Activated T-cell treated with anti-CD3 and anti-CD28 coated beads, Interleukin-2, amount 50 U/mL, for 24 hours (primary cell): ENCODE results near the gene RAPGEF4.

Experiments used
- DNase-seq: peaks from one replicate; pipeline ENCODE4 v3.0.0-alpha.2; 2020
- H3K27ac Mint-ChIP-seq: 2 replicates; pipeline ENCODE4 v1.8.0; 2020; ENCODE audit warnings: mild to moderate bottlenecking, mixed read lengths
- H3K27me3 Mint-ChIP-seq: 2 replicates; pipeline ENCODE4 v1.8.0; 2020; ENCODE audit warnings: mixed read lengths
- H3K36me3 Mint-ChIP-seq: 2 replicates; pipeline ENCODE4 v1.8.0; 2020; ENCODE audit warnings: low read depth, mixed read lengths
- H3K4me1 Mint-ChIP-seq: 2 replicates; pipeline ENCODE4 v1.8.0; 2020; ENCODE audit warnings: low read depth, mixed read lengths
- H3K4me3 Mint-ChIP-seq: 2 replicates; pipeline ENCODE4 v1.8.0; 2020; ENCODE audit warnings: mild to moderate bottlenecking, moderate library complexity, mixed read lengths
- H3K9me3 Mint-ChIP-seq: 2 replicates; pipeline ENCODE4 v1.8.0; 2020; ENCODE audit warnings: mixed read lengths

RAPGEF4 gene

DNA sequence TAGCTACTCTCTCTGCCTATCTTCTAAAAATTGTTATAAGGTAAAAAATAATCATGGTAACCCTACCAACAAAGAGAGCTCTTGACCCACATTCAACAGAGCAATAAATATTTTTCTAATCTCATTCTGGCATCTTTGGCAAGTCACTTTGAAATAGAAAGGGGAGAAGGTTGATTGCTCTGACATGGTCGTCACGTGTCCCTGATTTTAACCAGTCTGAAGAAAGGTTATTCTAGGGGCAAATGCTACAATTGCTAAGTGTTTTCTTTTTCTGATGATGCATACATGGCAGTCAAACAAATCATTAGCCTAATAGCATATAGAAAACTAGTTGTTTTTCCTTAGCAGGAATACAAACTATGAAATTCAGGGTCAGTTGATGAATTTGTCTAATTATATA lies 186.7 kb downstream of the RAPGEF4 start:
- H3K9me3 Mint-ChIP-seq: no peaks in the 10 kb centered on the region
- H3K4me1 Mint-ChIP-seq: no peaks in the 10 kb centered on the region
- DNase-seq: no peak
- peaks cover 3% of the 10 kb centered on the region for H3K27me3 Mint-ChIP-seq
- no peaks in the 10 kb centered on the region for H3K36me3 Mint-ChIP-seq
- no peak overlapping the region for H3K4me3 Mint-ChIP-seq
- no peak overlapping the region for H3K27ac Mint-ChIP-seq

DNA sequence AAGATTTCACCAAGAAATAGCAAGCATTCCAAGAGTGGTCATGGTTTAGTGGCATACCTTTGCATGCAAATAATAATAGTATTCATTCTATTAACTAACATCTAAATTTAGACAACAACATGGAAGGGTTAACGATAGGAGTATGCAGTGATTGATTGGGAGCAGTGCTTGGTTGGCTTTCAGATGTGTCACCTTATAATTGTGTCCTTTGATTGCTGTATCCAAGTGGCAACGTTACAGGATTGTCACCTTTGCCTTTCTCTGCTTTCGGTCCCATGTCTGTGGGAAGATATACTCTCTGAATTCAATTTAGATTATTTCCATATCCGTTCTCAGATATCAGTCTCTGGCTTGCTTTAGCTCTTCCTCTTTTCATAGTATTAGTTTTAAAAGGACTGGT lies 187.2 kb downstream of the RAPGEF4 start:
- Mint-ChIP-seq H3K4me3 (no peak overlapping the region), H3K27ac (no peak overlapping the region), H3K27me3 (peaks cover 3% of the 10 kb centered on the region), H3K36me3 (no peaks in the 10 kb centered on the region), H3K9me3 (no peaks in the 10 kb centered on the region), H3K4me1 (no peaks in the 10 kb centered on the region)
- no peak for DNase-seq

GRCh38 chr2:172924097-172924660 lies 188.5 kb downstream of the RAPGEF4 start:
- DNase-seq: no peak
- Mint-ChIP-seq H3K27ac (no peak overlapping the region), H3K9me3 (no peaks in the 10 kb centered on the region)

GRCh38 chr2:172925600-172925999 lies 190.0 kb downstream of the RAPGEF4 start:
- H3K9me3 Mint-ChIP-seq: no peaks in the 10 kb centered on the region
- peaks cover 2% of the 10 kb centered on the region for H3K4me1 Mint-ChIP-seq
- DNase-seq: no peak
- H3K27me3 Mint-ChIP-seq: peaks cover 3% of the 10 kb centered on the region
- no peak overlapping the region for H3K27ac Mint-ChIP-seq
- H3K4me3 Mint-ChIP-seq: no peak overlapping the region
- H3K36me3 Mint-ChIP-seq: no peaks in the 10 kb centered on the region

More at GRCh38 chr2:172924097-172924660, 188.5 kb downstream of the RAPGEF4 start:
- Mint-ChIP-seq H3K27me3 (no peaks in the 10 kb centered on the region), H3K36me3 (no peaks in the 10 kb centered on the region), H3K4me3 (no peak overlapping the region), H3K4me1 (no peaks in the 10 kb centered on the region)

DNA sequence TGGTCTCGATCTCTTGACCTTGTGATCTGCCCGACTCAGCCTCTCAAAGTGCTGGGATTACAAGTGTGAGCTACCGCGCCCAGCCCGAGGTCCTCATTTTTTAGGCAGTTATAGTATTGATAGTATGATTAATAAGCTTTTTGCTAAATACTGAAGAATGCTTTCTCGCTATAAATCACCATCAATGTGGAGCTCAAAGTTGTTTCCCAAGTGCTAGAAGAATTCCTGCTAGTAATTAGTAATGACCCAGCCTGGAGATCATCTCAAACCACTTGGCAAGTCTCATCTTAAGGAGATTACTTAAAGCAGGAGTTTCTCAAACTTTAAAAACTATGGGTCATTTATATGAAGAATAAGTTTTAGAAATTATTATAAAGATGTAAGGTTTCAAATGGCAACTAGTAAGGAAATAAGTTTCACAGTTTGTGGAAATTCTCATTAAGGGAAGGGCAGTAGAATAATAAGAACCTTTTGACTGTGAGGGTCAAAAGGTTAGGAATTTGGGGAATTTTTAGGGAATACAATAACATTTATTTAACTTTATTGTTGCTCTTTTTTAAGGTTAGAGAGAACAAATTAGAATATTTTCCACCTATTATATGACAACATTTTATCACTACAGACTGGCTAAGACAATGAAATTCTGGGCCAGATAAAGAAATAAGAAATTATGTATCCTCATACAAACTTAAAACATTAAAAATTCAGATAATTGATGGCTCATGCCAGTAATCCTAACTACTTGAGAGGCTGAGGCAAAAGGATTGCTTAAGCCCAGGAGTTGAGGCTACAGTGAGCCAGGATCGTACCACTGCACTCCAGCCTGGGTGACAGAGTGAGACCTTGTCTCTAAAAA lies 191.4 kb downstream of the RAPGEF4 start:
- no peaks in the 10 kb centered on the region for H3K36me3 Mint-ChIP-seq
- peaks cover 11% of the 10 kb centered on the region for H3K4me1 Mint-ChIP-seq
- peaks cover 10% of the 10 kb centered on the region for H3K27me3 Mint-ChIP-seq
- no peak overlapping the region for H3K27ac Mint-ChIP-seq
- no peak overlapping the region for H3K4me3 Mint-ChIP-seq
- no peaks in the 10 kb centered on the region for H3K9me3 Mint-ChIP-seq
- DNase-seq: no peak

GRCh38 chr2:172927641-172928357 lies 192.2 kb downstream of the RAPGEF4 start:
- Mint-ChIP-seq H3K9me3 (no peaks in the 10 kb centered on the region), H3K36me3 (no peaks in the 10 kb centered on the region), H3K4me1 (peaks cover 11% of the 10 kb centered on the region), H3K4me3 (no peak overlapping the region), H3K27ac (no peak overlapping the region), H3K27me3 (peaks cover 10% of the 10 kb centered on the region)
- no peak for DNase-seq

DNA sequence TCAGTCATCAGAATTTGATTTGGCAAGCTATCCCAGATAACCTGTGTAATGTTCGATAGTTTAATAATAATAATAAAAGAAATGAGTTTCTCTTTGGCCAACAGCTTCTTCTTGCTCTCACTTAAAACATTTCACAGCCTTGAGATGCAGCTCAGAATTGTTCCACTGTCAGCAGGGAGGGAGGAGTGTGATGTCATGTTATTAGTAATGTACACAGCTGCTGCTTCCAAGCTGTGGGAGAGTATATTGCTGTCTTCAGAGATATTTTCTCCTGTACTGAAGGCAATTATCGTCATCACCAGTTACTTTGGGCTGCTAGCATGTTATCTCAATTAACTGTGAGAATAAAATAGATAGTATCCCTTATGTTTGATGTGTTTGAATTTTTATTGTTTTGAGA lies 193.1 kb downstream of the RAPGEF4 start:
- no peaks in the 10 kb centered on the region for H3K36me3 Mint-ChIP-seq
- H3K4me1 Mint-ChIP-seq: peaks cover 11% of the 10 kb centered on the region
- H3K9me3 Mint-ChIP-seq: no peaks in the 10 kb centered on the region
- no peak overlapping the region for H3K27ac Mint-ChIP-seq
- H3K27me3 Mint-ChIP-seq: peaks cover 10% of the 10 kb centered on the region
- no peak overlapping the region for H3K4me3 Mint-ChIP-seq
- no peak for DNase-seq

DNA sequence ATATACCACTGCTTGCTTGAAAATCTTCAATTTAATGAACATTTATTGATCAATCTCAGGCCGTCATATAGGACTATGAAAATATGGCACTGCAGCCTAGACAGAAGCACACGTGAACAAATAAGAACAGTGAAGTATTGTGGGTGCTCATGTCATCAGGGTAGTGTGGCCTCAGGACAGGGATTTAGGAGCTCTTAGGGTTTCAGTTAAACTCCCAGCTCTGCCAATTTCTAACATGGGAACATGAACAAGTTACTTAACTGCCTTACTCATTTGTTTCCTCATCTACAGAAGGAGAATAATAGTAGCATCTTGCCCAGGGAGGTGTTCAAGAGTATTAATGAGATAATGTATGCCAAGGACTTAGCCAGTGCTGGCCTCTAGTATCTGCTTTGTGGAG lies 194.0 kb downstream of the RAPGEF4 start:
- no peak for DNase-seq
- Mint-ChIP-seq H3K36me3 (no peaks in the 10 kb centered on the region), H3K9me3 (no peaks in the 10 kb centered on the region), H3K27me3 (peaks cover 10% of the 10 kb centered on the region), H3K4me3 (no peak overlapping the region), H3K27ac (no peak overlapping the region), H3K4me1 (peaks cover 11% of the 10 kb centered on the region)

DNA sequence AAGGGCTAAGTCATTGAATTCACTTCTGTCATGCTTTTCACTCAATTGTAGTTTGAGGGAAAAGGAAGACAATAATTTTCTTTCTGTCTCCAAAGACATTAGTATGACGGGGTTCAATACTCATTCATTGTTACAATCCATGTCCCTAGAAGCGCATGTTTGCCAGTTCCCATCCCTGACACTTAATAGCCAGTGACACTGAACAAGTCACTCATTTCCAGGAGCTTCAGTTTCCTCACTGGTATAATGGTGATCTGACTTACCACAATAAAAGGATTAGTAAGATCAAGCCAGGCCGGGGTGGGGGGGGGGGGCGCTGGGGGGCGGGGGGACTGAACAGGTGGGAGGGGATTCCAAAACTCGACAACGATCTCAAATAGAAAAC lies 195.2 kb downstream of the RAPGEF4 start:
- DNase-seq: no peak
- no peak overlapping the region for H3K4me3 Mint-ChIP-seq
- H3K36me3 Mint-ChIP-seq: no peaks in the 10 kb centered on the region
- H3K9me3 Mint-ChIP-seq: no peaks in the 10 kb centered on the region
- peaks cover 11% of the 10 kb centered on the region for H3K4me1 Mint-ChIP-seq
- no peak overlapping the region for H3K27ac Mint-ChIP-seq
- peaks cover 10% of the 10 kb centered on the region for H3K27me3 Mint-ChIP-seq

DNA sequence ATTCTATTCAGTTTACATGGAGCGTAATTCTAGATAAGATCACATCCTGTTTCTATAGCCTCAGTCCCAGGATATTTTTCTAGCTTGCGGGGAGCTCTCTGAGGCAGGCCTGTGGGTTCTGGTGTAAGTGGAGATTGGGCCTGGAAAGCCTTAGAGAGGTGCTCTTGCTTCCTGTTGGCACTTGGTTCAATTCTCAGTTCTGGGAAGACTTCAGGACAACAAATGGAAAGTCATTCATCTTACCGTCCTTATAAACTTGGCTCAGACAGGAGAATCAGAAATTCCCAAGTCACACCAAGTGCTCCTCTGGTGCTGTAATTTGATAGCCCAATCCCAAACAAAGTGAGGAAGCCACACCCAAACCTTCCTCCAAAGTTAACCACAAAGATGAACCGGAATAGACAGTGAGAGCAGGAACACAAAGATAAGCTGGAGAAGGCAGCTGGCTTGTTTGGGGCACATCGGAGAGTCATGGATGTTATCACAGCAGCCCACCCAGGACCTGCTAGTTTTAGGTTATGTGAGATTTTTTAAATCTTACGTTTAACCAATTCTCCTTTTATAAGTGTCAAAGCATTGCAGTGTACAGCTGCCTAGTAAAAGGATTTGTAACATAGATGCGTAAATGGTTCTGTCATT lies 195.7 kb downstream of the RAPGEF4 start:
- no peak overlapping the region for H3K27ac Mint-ChIP-seq
- no peaks in the 10 kb centered on the region for H3K36me3 Mint-ChIP-seq
- H3K9me3 Mint-ChIP-seq: no peaks in the 10 kb centered on the region
- peaks cover 10% of the 10 kb centered on the region for H3K27me3 Mint-ChIP-seq
- peaks cover 11% of the 10 kb centered on the region for H3K4me1 Mint-ChIP-seq
- no peak overlapping the region for H3K4me3 Mint-ChIP-seq
- no peak for DNase-seq

DNA sequence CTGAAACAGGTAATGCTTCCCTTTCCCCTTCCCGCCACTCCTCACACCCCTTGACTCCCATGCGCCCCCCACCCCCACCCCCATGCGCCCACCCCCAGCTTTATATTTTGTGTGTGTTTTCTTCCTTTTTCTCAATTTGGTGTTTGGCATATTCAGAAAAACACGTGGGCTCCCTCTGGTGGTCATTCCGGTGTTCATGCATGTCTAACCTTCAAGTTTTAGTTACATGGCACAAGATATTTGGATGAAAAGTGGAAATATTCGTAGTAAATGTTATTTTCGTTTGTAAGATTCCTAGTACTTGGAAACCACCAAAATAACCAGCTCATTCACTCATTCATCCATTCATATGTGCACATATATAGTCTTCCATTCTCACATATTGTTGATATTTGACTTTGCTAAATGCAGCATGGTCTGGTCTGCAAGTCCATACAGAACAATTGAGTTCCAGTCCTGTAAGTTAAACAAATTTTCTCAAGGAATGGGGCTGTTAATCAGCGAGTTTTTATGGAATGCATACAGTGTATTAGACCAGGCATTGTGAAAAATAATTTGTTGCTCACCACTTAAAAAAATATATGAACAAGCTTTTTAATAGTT lies 196.4 kb downstream of the RAPGEF4 start:
- H3K36me3 Mint-ChIP-seq: no peaks in the 10 kb centered on the region
- peaks cover 11% of the 10 kb centered on the region for H3K4me1 Mint-ChIP-seq
- H3K9me3 Mint-ChIP-seq: no peaks in the 10 kb centered on the region
- DNase-seq: peak; percentile 66
- no peak overlapping the region for H3K4me3 Mint-ChIP-seq
- H3K27me3 Mint-ChIP-seq: peaks cover 10% of the 10 kb centered on the region
- no peak overlapping the region for H3K27ac Mint-ChIP-seq

DNA sequence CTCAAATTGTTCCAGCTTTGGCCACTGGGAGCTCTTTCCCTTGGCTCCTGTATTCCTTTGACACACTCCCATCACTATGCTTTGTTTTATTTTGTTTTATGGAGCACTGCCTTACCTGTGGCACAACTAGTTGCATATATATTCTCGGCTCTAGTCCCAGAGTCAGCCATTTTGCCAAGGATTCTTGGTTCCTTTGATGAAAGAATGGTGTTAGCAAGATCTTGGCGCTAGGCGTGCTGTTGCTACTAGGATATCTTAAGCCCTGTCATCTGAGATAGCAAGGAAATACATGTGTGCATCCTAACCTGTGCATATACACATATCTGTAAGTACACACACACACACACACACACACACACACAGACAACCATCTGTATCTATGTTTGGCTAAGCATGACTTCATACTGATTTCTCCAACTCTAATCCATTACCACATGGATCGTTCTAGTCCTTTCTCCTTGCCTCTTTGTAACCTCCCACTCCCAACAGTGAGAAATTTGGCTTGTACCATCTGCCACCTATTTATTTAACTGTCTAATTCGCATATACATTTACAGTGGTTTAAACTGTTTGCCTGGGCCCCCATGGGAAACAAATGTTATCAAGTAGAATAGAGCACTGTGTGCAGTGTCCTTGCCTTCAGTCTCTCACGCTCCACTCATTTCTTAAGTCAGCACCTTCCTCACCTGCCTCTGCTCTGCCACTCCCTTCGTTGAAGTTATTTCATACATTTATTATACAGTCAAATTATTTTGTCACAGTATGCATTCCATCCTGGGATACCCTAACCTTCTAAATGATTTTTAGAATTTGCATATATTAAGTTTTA lies 202.5 kb downstream of the RAPGEF4 start:
- H3K4me1 Mint-ChIP-seq: peaks cover 4% of the 10 kb centered on the region
- peaks cover 9% of the 10 kb centered on the region for H3K9me3 Mint-ChIP-seq
- H3K27me3 Mint-ChIP-seq: peaks cover 4% of the 10 kb centered on the region
- no peak for DNase-seq
- H3K4me3 Mint-ChIP-seq: no peak overlapping the region
- H3K27ac Mint-ChIP-seq: no peak overlapping the region
- H3K36me3 Mint-ChIP-seq: no peaks in the 10 kb centered on the region

GRCh38 chr2:172938713-172939375 lies 203.2 kb downstream of the RAPGEF4 start:
- H3K27me3 Mint-ChIP-seq: peaks cover 5% of the 10 kb centered on the region
- no peak overlapping the region for H3K27ac Mint-ChIP-seq
- no peak overlapping the region for H3K4me3 Mint-ChIP-seq
- peaks cover 11% of the 10 kb centered on the region for H3K4me1 Mint-ChIP-seq
- peaks cover 9% of the 10 kb centered on the region for H3K9me3 Mint-ChIP-seq
- no peaks in the 10 kb centered on the region for H3K36me3 Mint-ChIP-seq
- DNase-seq: no peak
